Left lobe of liver (tissue), 2 donors: ENCODE measurements around the gene CTBP2. TPM values are rescaled to one million over a fixed set of nuclear protein-coding genes. Genes with fewer than 3 reads are reported as not detected.

Experiments used
- ATAC-seq: fragments of 200-7000 bp; cut with Tn5 transposase; one replicate; pipeline ENCODE4 v1.9.1; 2020; ENCODE audit warnings: mild to moderate bottlenecking, moderate library complexity
- DNase-seq: peaks from one replicate; pipeline ENCODE4 v3.0.0-alpha.2; 2020; ENCODE audit warnings: low spot score
- total RNA-seq: library from RNA; stranded (reverse); gene quantifications from one replicate; pipeline ENCODE4 v1.2.1, GENCODE V29; 2021
- donor health status: DM: no; HTN: no; CAD: no; lungs with moderate emphysema.
- donor health status: DM: no; HTN: yes; CAD: no.

Gene CTBP2
- total RNA-seq, 1 donor from 2014 or later = 5.8 TPM

DNA sequence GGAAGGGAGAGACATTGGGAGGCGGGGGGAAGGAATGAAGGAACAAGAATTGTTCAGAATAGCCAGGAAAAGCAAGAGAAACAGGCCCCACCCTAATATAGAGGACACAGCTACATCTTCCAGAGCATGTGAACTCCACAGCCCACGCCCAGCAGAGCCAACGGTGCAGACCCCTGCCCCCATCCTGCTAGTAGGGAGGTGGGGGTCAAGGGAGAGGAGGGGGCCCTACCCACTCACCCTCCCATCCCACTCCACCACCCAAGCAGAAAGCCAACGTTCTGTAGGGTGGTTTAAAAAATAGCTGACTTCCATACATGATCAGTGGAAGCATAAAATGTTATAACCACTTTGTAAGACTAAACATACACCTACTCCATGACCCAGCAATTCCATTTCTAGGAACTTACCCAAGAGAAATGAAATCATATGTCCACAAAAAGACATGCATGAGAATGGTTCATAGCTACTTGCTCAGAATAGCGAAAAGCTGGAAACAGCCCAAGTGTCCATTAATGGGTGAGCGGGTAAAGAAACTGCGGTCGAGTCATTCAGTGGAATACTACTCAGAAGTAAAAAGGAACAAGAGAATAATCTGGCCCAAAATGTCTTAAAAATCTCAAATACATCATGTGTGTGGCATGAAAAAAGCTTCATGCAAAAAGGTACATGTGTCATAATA, 31.8 kb downstream of the CTBP2 start:
- DNase-seq (no peak), ATAC-seq (no peak)

DNA sequence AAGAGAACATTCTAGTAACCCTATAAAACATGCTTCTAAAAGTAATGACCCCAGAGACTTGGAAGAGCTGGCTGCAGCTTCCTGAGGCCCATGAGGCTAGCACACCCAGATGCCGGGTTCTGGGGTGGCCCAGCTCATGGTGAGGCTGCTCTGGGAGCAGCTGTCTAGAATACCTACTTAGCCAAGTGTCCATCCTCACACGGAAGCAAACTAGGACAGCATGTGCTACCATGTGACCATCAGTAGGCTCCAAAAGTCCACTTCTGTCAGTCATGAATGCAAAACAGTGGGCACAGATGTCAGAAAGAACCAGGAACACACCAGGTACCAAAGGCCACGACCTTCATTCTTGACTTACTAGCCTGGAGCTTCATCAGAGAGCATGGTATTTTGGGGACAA, 32.4 kb downstream of the CTBP2 start:
- ATAC-seq = peak; percentile 32
- DNase-seq = no peak

DNA sequence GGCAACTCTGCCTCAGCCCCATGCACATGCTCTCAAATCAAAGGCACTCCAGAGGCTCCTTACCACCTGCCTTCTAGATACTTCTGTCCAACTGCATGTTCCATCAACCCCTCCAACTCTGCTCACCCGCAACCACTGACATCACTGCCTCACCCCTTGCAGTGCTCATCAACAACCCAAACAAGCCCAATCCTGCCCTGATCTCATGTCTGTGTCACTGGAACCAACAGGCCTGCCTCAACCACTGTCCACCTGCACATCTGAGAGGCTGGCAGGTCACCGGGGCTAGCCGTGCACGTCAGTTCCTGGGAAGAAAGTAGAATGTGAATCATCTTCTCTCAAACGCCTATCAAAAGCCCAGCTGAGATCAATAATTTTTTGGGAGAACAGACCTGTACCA, 33.3 kb downstream of the CTBP2 start:
- ATAC-seq (no peak), DNase-seq (no peak)

DNA sequence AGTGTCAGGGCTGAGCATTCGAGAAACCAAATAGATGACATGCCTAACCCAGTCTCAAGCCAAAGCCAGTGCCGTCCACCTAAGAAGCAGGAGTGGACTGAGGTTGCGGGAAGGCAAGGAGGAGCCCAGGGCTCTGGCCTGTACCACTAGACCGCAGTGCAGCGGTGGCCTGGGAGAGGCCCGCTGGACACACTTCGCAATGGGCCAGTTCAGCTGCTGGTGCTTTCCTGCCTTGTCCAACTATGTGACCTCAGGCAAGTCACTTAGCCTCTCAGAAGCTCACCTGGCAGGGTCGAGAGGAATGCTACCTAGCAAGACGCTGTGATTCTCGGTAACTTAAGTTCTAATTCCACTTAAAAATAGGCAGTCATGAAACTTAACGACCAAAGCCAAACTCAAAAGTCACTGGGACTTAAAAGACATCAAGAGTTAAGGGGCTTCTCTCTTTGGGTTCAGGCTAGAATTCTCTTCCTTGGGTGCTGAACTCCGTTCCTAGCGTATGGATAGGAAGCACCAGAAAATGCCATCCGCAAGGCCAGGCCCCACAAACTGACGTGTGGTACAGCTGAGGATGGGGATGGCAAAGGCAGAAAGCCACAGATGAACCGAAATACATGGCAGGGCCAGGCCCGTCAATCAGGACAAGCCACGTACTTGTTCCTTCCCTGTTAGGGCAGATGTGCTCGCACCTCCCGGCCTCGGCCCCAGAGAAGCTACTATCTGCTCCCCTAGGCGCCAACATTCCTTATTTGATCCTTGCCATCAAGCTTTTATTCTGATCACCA, 34.2 kb downstream of the CTBP2 start:
- ATAC-seq (no peak), DNase-seq (no peak)

DNA sequence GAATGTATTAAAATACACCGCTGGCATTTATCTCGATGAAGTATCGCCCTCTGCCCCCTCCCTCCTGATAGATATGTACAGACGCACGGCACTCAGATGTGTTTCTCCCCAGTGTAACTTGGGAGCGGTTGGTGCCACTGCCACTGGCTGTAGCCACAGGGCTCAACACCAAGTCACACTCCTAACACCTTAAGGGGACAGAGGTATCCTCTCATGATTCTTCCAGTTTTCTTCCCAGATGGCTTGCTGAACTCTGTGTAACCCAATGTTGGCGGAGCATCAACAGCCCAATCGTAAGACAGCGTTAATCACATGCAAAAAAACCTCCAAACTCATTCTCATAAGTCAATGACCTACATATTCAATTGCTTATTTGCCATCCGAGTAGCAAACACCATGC, 35.5 kb downstream of the CTBP2 start:
- ATAC-seq = no peak
- DNase-seq = no peak

DNA sequence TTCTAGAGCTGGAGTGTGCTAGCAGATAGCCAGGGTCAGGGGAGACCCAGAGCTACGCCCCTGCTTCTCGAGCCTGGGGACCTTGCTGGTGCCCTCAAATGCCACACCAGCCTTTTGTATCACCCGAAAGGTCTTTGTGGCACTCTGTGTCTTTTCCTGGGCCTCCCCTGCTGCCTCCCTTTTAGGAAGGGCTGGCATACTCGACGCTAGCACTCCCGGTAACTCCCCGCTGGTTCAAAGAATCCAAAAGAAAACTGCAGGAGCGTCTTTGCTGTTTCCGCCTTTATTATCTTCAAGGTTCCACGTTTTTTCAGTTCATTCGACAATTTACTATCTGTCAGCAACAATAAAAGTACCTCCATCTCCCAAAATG, 36.3 kb downstream of the CTBP2 start:
- ATAC-seq (no peak), DNase-seq (no peak)

DNA sequence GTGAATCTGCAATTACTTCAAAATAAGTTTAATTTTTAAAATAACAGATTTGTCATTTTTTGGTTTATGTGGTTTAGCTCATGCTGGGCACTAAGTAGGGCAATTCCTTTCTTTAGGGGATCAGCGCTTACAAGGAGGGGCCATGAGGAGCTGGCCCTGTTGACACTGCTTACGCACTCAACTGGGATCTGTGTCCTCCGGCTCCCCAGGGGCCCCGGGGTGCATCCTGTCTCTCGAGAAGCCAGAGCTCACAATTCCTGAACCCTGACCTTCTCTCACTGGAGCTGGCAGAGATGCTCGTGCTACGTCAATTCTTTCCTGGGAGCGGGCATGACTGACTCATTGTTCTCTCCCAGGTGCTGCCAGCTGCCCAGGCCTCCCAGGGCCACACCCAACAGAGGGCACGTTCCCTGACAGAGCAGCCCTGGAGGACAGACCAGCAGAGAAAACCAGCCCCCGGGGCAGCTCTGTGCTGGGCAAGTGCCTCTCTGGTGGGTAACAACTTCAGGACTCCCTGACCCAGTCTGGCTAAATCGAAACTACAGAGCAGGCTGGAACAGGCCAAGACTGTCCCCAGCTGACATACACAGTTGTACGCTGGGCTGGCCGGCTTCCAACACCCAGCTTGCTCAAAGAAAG, 36.8 kb downstream of the CTBP2 start:
- peak; percentile 56 for ATAC-seq
- DNase-seq = peak; percentile 68

DNA sequence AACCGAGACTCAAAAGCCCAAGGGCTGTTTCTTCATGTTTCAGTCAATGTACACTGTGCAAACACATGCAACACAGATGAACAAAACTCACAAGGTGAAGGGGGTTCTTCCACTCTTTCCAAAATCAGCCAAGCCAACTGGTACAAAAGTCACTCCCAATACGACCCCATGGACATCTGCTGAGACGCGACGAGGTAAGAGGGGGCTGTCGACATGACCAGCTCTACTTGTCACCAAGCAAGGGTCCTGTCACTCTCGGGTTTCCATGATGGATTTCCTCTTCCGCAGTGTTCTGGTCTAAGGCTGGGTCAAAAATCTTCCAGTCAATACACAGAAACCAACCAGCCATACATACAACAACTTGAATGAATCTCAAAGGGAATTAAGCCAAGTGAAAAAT, 37.8 kb downstream of the CTBP2 start:
- ATAC-seq (no peak), DNase-seq (no peak)

DNA sequence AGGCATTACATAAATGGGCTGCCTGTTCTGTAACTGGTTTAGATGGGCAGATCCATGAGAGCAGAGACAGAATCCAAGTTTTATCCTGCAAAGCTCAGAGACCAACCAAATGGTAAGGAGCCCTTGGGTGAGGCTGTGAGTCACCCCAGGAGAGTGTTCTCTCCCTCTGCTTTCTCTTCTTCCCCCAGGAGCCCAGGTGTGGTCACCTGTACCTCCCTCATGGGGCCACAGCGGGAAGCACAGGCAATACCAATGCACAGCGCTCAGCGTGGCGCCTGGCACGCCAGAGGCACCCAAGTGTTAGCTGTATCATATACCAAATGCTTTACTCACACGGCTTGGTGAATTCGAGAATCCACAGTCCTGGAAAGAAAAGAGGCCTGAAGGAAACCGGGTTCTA, 39.4 kb downstream of the CTBP2 start:
- no peak for DNase-seq
- ATAC-seq = no peak

DNA sequence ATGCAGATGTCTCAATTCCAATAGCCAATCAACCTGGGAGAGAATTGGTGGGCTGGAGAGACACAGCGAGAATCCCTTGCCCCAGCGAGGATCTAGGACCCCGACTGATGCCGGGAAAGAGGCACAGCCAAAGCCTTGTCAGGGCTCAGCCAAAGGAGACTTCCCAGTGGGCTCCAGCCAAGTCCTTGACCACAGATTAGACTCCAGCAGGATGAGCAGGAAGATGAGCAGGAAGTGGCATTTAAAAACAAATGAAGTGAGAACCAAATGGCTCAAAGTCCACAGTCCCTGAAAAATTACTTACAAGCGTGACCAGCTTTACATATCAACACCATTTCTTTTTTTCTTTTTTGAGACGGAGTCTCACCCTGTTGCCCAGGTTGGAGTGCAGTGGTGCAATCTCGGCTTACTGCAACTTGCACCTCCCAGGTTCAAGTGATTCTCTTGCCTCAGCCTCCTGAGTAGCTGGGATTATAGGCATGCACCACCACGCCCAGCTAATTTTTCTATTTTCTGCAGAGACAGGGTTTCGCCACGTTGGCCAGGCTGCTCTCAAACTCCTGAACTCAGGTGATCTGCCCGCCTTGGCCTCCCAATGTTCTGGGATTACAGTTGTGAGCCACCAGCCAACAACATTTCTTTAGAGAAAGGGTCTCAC, 40.2 kb downstream of the CTBP2 start:
- ATAC-seq (peak; percentile 36), DNase-seq (no peak)

DNA sequence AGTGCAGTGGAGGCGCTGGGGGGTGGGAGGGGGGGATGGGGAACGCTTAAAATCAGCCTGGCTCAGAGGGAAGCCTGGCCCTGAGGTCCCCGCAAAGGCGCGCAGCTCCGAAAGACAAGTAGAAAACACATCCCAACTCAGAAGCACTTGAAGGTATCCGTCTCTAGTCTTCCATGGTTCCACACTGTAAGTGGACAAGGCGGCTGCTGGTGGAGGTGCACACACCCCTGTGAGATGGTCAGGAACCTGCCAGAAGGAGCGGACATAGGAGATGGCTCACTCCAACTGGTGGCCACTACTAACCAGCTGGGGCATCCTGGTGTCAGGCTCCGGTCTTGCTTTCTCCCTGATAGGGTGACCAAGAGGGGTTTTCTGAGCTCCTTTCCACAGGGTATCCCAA, 41.7 kb downstream of the CTBP2 start:
- DNase-seq = no peak
- ATAC-seq = no peak

DNA sequence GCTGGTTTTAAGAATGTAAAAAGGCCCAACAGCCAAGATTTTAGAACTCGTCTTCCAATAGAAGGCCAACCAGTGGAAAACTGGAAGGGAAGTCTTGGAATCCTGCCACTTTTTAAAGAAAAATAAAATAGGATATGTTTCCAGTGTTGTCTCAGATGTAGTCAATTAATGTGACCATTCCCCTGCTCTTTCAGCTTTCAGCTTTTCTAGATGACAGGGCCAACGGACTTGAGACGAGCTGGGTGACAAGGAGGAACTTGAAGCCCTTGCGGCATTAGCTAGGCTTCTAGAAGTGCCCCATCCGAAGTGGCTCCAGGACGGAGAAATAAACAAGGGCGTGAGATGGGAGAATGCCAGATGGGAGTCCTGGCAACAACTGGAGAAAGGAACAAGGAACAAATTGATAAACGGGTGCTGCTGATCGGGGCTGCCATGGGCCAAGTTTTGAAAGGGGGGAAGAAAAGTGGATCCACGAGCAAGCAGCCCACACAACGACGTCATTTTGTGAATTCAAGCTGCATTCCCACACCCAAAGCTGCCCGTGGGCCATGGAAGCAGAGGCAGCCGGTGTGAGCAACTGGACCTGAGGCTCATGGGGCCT, 42.3 kb downstream of the CTBP2 start:
- no peak for ATAC-seq
- DNase-seq = no peak

DNA sequence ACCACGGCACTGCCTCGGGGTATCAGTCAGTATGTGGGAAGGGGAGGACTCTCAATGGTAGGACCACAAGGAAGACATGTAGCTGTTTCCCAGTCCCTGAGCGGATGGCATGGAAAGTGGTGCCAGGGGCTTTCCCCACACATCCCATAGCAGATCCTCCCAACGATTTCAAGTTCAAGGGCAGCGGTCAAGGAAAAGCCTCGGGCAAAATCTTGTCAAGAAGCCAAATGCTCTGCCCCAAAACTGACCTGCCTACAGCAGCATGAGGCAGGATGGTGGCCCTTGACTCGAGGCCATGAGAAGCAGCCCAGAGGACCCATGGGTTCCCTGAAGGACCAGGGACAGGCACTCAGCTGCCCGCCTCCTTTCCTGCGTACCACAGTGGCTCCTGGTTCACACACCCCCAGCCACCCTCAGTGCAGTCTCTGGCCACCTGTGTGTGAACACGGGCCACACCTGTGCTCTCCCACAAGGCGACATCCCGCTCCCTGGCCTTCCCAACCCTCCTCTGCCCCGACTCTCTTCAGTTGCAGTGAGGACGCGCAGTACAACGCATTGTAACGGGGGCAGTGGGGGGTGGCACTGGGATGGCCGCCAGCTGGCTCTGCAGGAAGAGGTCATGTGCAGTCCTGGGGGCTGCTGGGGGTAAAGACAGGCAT, 43.6 kb downstream of the CTBP2 start:
- ATAC-seq = no peak
- DNase-seq = no peak

DNA sequence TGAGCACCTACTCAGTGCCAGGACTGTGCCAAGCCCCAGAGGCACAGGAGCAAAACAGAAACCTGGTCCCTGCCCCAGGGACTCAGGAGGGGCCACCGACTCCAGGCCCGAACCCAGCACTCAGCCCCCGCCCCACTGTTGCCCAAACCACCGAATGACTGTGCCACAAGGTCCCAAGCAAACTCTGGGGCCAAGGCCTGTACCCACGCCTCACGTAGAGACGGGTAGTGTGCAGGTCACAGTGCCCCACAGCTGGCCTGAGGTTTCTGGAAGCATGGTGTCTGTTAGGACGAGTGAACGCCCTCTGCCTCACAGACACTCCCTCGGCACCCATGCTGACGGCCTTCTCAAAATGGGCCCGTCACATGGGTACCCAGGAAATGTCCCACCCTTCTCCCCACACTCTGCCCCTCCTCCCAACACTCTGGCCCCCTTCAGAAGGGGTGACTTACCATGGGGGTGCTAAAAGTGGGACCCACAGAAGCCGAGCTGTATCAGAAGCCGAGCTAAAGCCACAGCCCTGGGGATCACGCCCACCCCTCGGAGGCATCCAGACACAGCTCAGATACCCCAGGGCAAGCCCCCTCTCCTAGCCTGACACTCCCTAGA, 44.2 kb downstream of the CTBP2 start:
- ATAC-seq (no peak), DNase-seq (no peak)

DNA sequence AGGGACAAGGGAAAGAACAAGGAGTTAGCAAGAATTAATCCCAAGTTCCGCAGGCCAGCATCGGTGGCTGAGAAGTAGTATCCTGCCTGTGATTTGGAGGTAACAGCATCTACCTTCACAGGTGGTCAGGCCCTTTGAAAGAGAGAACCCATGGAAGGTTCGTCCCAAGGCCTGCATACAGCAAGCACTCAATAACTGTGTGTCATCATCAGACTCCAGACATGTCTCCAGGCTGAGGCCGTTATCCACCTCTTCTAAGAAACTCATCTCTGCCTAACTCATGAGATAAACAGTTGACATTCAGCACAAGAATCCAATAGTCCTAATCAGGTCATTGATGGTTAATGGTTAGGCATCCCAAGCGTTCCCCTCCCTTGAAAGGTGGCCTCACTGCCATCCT, 45.0 kb downstream of the CTBP2 start:
- ATAC-seq (no peak), DNase-seq (no peak)

DNA sequence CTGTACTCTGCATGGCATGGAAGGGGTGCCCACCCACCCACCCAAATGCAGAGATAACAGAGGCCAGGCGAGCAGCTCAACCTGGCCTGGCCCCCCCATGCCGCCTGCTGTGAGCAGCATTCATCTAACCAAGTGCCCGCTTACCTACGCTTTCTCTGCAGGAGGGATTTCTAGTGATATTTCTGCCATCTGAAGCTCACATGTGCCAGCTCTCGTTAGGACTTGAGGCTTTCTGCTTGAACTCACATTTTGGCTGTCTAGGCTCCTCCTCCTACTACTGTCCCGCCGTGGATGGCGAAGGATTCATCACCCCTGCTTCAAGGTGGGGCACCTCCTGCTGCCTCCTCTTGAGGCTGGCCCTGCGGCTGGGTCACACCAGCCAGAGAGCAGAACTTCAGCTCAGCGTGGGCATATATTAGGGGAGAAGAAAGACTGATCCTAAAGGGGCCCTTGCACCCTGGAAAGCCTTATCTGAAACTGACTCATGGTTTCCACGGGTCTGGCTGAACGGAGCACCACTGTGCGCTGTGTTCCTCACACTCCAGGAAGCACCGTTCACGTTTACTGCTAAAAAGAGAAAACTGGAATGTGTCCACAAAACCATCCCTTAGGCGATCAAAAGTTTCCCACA, 45.5 kb downstream of the CTBP2 start:
- ATAC-seq = no peak
- DNase-seq = no peak

DNA sequence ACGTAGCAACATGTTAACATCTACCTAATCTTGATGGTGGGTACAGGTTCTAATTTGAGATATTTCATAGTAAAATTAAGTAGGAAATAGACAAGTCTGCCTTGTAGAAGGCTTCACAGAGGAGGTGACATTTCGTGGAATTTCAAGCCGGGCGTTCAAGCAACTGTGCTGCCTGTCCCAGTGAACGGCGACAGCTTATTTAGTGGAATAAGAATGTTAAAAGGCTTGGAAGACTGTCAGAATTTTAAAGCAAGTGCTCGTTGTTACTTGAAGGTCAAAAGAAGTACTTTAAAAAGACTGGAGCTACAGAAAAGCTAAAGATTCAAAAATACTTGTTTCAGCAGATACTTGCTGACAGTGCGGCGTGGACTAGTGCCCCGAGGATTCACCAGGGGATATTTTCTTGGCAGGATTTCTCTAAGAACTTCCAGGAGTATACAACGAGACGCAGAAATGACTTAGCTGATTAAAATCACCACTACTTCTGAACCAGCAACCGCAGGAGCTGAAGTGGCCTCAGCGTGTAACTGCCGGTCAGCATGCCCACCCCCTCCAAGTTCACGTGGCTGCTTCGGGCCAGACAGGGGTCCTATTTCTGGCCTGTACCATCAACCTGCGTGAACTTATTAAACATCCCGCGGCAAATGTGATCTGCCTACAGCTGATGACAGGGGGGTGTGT, 46.5 kb downstream of the CTBP2 start:
- ATAC-seq (no peak), DNase-seq (no peak)

DNA sequence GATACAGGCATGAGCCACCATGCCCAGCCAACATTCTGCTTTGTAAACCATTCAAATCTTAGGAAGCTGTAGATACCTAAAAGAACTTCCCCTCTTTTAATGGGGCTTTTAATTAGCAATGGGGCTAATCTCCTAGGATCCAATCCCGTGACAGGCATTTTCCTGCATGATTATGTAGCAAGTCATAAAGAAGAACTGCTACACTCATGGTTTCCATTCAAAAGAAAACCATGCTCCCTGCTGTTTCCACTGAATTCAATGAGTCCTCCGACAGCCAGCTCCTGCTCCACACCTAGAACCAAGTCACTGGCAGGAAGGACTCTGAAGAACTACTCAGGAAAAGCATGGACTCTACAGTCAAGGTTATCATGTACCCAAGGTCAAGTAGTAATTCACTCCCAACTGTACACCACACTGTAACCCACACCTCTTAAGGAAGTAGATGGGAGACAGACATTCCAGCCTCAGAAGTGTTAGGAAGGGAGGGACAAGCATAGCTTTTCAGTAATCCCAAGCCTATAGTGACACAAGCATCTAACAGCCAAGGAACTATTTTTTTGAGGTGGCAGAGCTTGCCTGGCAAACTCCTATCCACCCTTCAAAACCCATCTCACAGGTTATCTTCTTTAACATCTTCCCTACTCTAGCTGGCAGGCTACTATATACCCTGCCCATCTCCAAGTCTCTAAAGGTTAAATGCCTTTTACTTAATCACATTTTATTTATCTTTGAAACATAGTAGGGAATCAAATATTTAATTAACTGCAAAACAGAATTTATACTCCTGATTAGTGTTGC, 47.5 kb downstream of the CTBP2 start:
- ATAC-seq (no peak), DNase-seq (no peak)
